ENCODE results near the gene PUS1. TPM values are rescaled to one million over a fixed set of nuclear protein-coding genes. Genes with fewer than 3 reads are reported as not detected.

PUS1 gene
- total RNA-seq, 1 experiment from 2014 or later: 77.3 TPM

GRCh38 chr12:131902332-131903241 lies 26.5 kb upstream of the PUS1 start:
- Histone ChIP-seq H3K36me3 (ENCODE audit: control insufficient read depth in 1 of 2, insufficient read depth in 2 of 2, low read length in 2 of 2) (no peaks in the 10 kb centered on the region; a peak in 1 of 4 replicates), H3K27me3 (ENCODE audit: insufficient read depth, low read length) (no peaks in the 10 kb centered on the region), H3K4me2 (ENCODE audit: low read length) (no peak overlapping the region), H3K4me3 (replicated peaks in 1 of 2; ENCODE audit: low read depth in 1 of 2, low read length in 2 of 2) (no peak overlapping the region), H3K4me1 (ENCODE audit: control insufficient read depth in 1 of 2, insufficient read depth in 2 of 2, low read length in 2 of 2) (peaks cover 7 to 16% of the 10 kb centered on the region in 2 experiments; a peak in 3 of 4 replicates), H2AFZ (ENCODE audit: low read depth, low read length, poor library complexity, severe bottlenecking) (no peak overlapping the region), H4K20me1 (ENCODE audit: insufficient read depth) (no peaks in the 10 kb centered on the region), H3K27ac (ENCODE audit: low read depth, low read length) (no peak overlapping the region; the same call in 1 of the 2 replicates), H3K79me2 (ENCODE audit: insufficient read depth, low read length) (no peaks in the 10 kb centered on the region), H3K9me2 (ENCODE audit: insufficient read depth) (no peaks in the 10 kb centered on the region), H3K9ac (ENCODE audit: low read length) (no peak overlapping the region), H3K9me3 (ENCODE audit: control insufficient read depth in 1 of 2, insufficient read depth in 1 of 2, low read depth in 1 of 2, low read length in 2 of 2) (no peaks in the 10 kb centered on the region)
- ChIA-PET POLR2A (no interaction called here), RAD21 (ENCODE audit: low non-redundant PET in 1 of 2, low total read pairs in 2 of 2, uncharacterized antibody in 2 of 2, unreplicated experiment in 2 of 2) (no interaction called here), CTCF (no interaction called here)
- no peak for DNase-seq (ENCODE audit: low read depth, low spot score)
- intact Hi-C loops (cut with micrococcal nuclease): no loop called here
- no peak for ATAC-seq
- TF ChIP-seq EZH2phosphoT487 (IDR thresholded peaks at IDR 0.05; ENCODE audit: borderline replicate concordance): no peak
- no peak for TF ChIP-seq CEBPB (IDR thresholded peaks at IDR 0.05; ENCODE audit: low read depth)
- TF ChIP-seq EZH2 (IDR thresholded peaks at IDR 0.05): no peak
- no peak for TF ChIP-seq MAX (IDR thresholded peaks at IDR 0.05)
- no peak for TF ChIP-seq RAD21 (IDR thresholded peaks at IDR 0.05; ENCODE audit: low read depth)
- TF ChIP-seq ZBTB33 (IDR thresholded peaks at IDR 0.05; ENCODE audit: extremely low read depth, insufficient replicate concordance, low read length): no peak
- no peak for TF ChIP-seq ZFX (IDR thresholded peaks at IDR 0.05)
- no peak for TF ChIP-seq POLR2A (IDR thresholded peaks at IDR 0.05; ENCODE audit: borderline replicate concordance, extremely low read depth, insufficient read depth, insufficient read length)
- no peak for TF ChIP-seq POLR2AphosphoS5 (IDR thresholded peaks at IDR 0.05; ENCODE audit: low read depth, low read length)
- no peak for TF ChIP-seq ZNF274 (IDR thresholded peaks at IDR 0.05; ENCODE audit: low read depth, low read length)
- no peak for TF ChIP-seq SP1 (IDR thresholded peaks at IDR 0.05; ENCODE audit: low read depth)
- no peak for TF ChIP-seq TCF7L2 (IDR thresholded peaks at IDR 0.05; ENCODE audit: borderline replicate concordance, extremely low read depth, insufficient read depth, insufficient read length)
- no peak for TF ChIP-seq EGR1 (IDR thresholded peaks at IDR 0.05; ENCODE audit: low read depth)
- TF ChIP-seq JUND (IDR thresholded peaks at IDR 0.05): no peak
- BruUV-seq (replicated peaks): no TSS peak

Measured in HCT116 (cell line).